Adipocyte (in vitro differentiated cells): ENCODE measurements around the gene PTPRN.

Source experiments
- DNase-seq: peaks from one replicate; pipeline ENCODE4 v3.0.0-alpha.2; 2015; ENCODE audit warnings: low read depth
- H3K27me3 ChIP-seq: replicated peaks from 2 replicates; pipeline ENCODE4 v1.7.0; 2013; ENCODE audit warnings: mild to moderate bottlenecking, low read length, moderate library complexity; ENCODE audit not compliant: control insufficient read depth, insufficient read depth
- H3K36me3 ChIP-seq: 2 replicates; pipeline ENCODE4 v1.7.0; 2013; ENCODE audit warnings: low read length, mild to moderate bottlenecking, moderate library complexity; ENCODE audit not compliant: control insufficient read depth, insufficient read depth, severe bottlenecking
- H3K4me1 ChIP-seq: 2 replicates; pipeline ENCODE4 v1.7.0; 2013; ENCODE audit warnings: mild to moderate bottlenecking, low read length, moderate library complexity; ENCODE audit not compliant: control insufficient read depth, insufficient read depth
- H3K4me3 ChIP-seq: 2 replicates; pipeline ENCODE4 v1.7.0; 2013; ENCODE audit warnings: mild to moderate bottlenecking, low read length, moderate library complexity
- H3K9ac ChIP-seq: 2 replicates; pipeline ENCODE4 v1.7.0; 2013; ENCODE audit warnings: mild to moderate bottlenecking, low read length, moderate library complexity
- H3K9me3 ChIP-seq: 2 replicates; pipeline ENCODE4 v1.7.0; 2013; ENCODE audit warnings: mild to moderate bottlenecking, low read length, moderate library complexity; ENCODE audit not compliant: control insufficient read depth

The PTPRN gene

GRCh38 chr2:219274361-219274921 is 34.8 kb downstream of the PTPRN start:
- no peak overlapping the region for H3K4me3 ChIP-seq
- no peaks in the 10 kb centered on the region for H3K9me3 ChIP-seq
- no peaks in the 10 kb centered on the region for H3K27me3 ChIP-seq
- peaks cover 27% of the 10 kb centered on the region for H3K4me1 ChIP-seq
- no peaks in the 10 kb centered on the region for H3K36me3 ChIP-seq
- DNase-seq, result peak; percentile 88
- H3K9ac ChIP-seq, result no peak overlapping the region

DNA sequence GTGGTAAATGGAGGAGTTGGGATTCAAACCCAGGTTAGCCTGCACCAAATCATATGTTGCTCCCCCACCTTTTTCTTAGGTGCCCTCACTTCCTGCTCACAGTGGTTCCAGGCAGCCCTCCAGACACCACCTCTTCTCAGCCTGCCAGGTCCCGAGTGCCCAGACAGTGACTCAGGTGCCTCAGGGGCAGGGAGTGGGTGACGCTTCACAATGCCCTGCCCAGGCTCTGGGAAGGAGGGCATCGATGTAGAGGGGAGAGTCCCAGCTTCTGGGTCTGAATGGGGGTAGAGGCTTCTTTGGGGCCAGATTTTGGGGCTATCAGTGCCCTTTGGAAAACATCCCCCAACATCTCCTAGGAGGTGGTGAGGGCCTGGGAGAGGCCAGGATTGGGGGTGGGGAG is 35.3 kb downstream of the PTPRN start:
- DNase-seq, result no peak
- Histone ChIP-seq H3K4me1 (peaks cover 27% of the 10 kb centered on the region), H3K9me3 (no peaks in the 10 kb centered on the region), H3K27me3 (no peaks in the 10 kb centered on the region), H3K9ac (no peak overlapping the region), H3K4me3 (no peak overlapping the region), H3K36me3 (no peaks in the 10 kb centered on the region)

DNA sequence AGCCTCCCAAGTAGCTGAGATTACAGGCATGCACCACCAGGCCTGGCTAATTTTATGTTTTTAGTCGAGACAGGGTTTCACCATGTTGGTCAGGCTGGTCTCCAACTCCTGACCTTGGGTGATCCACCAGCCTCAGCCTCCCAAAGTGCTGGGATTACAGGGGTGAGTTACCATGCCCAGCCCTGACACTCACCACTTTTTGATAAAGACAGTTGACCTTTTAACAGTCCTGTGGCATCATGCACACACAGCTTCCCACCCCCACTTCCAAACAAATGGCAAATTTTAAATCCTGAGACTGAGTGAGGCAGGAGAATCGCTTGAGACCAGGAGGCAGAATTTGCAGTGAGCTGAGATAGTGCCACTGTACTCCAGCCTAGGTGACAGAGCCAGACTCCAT is 36.2 kb downstream of the PTPRN start:
- DNase-seq, result no peak
- H3K27me3 ChIP-seq, result no peaks in the 10 kb centered on the region
- H3K4me3 ChIP-seq, result no peak overlapping the region
- no peaks in the 10 kb centered on the region for H3K9me3 ChIP-seq
- H3K9ac ChIP-seq, result no peak overlapping the region
- H3K36me3 ChIP-seq, result no peaks in the 10 kb centered on the region
- H3K4me1 ChIP-seq, result peaks cover 18% of the 10 kb centered on the region

DNA sequence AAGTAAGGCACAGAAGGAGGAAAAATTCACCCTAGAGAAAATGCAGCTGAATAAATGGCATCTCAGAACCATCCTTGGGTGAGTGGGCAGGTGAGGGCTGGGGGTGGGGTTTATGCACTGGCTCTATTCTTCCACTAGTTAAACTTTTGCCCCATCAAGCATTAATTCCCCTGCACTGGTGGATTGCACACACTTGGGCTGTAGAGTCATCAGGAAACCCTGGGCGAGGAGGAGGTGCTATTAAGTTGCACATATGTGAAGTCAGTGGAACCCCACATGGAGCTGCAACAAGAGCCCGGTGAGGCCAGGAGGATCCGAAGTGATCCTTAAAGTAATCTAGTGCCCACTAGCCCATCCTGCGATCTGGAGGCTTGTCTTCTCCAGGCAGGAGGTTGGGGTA is 36.8 kb downstream of the PTPRN start:
- Histone ChIP-seq H3K27me3 (no peaks in the 10 kb centered on the region), H3K4me1 (peaks cover 15% of the 10 kb centered on the region), H3K9ac (no peak overlapping the region), H3K9me3 (no peaks in the 10 kb centered on the region), H3K4me3 (no peak overlapping the region), H3K36me3 (no peaks in the 10 kb centered on the region)
- no peak for DNase-seq

DNA sequence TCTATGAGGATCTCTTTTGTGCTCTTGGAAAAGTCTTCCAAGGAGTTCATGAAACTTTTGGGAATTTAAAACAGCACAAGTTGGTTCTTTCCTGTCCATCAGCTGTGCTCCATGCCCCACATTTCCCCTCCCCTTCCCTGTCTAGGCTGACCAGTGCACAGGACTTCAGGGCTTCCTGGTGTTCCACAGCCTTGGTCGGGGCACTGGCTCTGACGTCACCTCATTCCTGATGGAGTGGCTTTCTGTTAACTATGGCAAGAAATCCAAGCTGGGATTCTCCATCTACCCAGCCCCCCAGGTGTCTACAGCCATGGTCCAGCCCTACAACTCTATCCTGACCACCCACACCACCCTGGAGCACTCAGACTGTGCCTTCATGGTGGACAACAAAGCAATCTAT is 38.2 kb downstream of the PTPRN start:
- no peak for DNase-seq
- no peaks in the 10 kb centered on the region for H3K36me3 ChIP-seq
- H3K9me3 ChIP-seq, result no peaks in the 10 kb centered on the region
- peaks cover 15% of the 10 kb centered on the region for H3K4me1 ChIP-seq
- no peak overlapping the region for H3K4me3 ChIP-seq
- no peaks in the 10 kb centered on the region for H3K27me3 ChIP-seq
- no peak overlapping the region for H3K9ac ChIP-seq

DNA sequence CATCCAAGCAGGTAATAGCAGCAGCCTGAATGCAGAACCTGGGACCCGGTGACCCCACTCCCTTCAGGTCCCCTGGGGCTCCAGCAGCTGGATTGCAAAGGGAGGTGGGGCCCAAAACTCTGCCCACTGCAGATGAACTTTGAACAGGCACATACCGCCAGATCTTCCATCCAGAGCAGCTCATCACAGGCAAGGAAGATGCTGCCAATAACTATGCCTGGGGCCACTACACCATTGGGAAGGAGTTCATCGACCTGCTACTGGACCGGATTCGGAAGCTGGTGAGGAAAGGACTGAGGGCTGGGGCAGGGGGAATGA is 39.2 kb downstream of the PTPRN start:
- no peak overlapping the region for H3K4me3 ChIP-seq
- H3K36me3 ChIP-seq, result no peaks in the 10 kb centered on the region
- H3K9me3 ChIP-seq, result no peaks in the 10 kb centered on the region
- H3K27me3 ChIP-seq, result peaks cover 5% of the 10 kb centered on the region
- peaks cover 13% of the 10 kb centered on the region for H3K4me1 ChIP-seq
- no peak for DNase-seq
- no peak overlapping the region for H3K9ac ChIP-seq

DNA sequence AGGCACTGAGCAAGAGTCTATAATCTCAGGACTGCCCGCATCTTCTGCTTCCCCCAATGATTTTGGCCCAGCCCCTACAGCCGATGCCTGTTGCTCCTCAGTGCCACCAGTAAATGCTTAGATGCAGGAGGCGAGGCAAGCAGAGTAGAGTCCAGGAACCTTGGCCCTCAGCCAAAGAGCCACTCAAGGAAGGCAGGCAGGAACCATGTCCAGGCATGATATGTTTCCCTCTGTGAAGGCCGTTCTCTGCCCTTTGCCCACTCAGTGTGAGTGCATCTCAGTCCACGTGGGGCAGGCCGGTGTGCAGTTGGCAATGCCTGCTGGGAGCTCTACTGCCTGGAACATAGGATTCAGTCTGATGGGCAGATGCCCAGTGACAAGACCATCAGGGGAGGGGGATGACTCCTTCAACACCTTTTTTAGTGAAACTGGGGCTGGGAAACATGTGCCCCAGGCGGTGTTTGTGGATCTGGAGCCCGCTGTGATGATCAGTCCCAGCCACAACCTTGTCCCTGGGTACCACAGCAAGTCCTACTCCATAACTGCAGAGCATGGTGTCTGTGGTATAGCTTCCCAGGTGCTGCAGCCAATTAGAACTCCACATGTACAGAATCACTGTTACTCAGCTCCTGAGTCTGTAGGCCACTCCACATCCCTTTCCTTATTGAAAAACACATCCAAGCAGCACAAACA is 39.7 kb downstream of the PTPRN start:
- Histone ChIP-seq H3K9ac (no peak overlapping the region), H3K4me1 (peaks cover 8% of the 10 kb centered on the region), H3K36me3 (no peaks in the 10 kb centered on the region), H3K4me3 (no peak overlapping the region), H3K27me3 (peaks cover 5% of the 10 kb centered on the region), H3K9me3 (no peaks in the 10 kb centered on the region)
- DNase-seq, result no peak

DNA sequence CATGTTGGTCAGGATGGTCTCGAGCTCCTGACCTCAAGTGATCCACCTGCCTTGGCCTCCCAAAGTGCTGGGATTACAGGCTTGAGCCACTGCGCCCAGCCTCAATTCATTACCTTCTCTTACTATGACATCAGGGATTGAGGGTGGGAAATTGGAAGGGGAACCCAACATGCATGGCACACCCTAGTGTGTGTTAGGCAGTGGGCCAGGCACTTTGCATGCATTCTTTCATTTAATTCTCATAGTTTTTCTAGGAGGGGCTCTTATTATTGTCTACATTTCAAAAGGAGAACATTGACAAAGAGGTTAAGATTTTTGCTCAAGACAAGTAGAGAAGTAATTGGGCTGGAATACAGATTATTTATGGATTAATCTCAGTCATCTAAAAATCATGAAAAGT is 40.9 kb downstream of the PTPRN start:
- no peak overlapping the region for H3K9ac ChIP-seq
- H3K36me3 ChIP-seq, result no peaks in the 10 kb centered on the region
- H3K4me1 ChIP-seq, result peaks cover 5% of the 10 kb centered on the region
- H3K9me3 ChIP-seq, result no peaks in the 10 kb centered on the region
- no peak for DNase-seq
- peaks cover 5% of the 10 kb centered on the region for H3K27me3 ChIP-seq
- H3K4me3 ChIP-seq, result no peak overlapping the region

DNA sequence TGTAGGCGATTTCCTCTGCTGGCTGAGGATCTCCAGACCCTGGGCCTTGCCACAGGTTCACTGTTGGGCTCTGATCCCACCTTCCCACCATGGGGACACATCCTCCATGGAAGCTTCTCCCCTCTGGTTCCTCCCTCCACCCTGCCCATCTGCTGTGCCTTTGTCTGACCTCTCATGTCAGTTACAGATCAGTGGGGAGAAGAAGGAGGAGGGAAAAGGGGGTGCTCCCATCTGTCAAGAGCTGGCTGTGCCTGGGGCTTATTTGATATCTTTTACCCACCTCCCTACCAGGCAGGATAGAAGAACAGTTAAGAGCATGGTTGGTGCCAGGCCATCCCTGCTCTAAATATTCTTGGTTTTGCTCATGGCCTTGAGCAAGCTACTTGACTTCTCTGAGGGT is 42.3 kb downstream of the PTPRN start:
- Histone ChIP-seq H3K4me3 (no peak overlapping the region), H3K36me3 (no peaks in the 10 kb centered on the region), H3K9ac (no peak overlapping the region), H3K27me3 (peaks cover 5% of the 10 kb centered on the region), H3K4me1 (peaks cover 5% of the 10 kb centered on the region), H3K9me3 (no peaks in the 10 kb centered on the region)
- no peak for DNase-seq

DNA sequence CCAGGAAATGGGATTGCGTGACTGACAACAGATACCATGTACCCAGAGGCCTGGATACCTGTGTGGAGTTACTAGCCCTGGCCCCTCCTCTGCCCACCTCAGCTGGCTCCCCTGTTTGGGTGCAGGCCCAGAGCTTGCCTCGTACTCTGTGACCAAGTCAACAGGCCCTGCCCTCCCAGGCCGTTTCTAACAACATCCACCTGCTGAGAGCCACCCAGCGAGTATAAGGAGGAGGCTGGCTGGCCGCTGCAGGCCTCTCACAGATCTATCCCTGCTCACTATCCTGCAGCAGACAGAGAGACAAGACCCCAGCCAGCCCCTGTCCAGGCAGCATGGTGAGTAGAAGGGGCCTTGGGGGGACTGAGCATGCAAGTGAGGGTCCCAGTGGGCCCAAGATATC is 43.0 kb downstream of the PTPRN start:
- Histone ChIP-seq H3K9ac (no peak overlapping the region), H3K4me3 (no peak overlapping the region), H3K9me3 (no peaks in the 10 kb centered on the region), H3K27me3 (peaks cover 9% of the 10 kb centered on the region), H3K4me1 (peaks cover 5% of the 10 kb centered on the region), H3K36me3 (no peaks in the 10 kb centered on the region)
- no peak for DNase-seq

DNA sequence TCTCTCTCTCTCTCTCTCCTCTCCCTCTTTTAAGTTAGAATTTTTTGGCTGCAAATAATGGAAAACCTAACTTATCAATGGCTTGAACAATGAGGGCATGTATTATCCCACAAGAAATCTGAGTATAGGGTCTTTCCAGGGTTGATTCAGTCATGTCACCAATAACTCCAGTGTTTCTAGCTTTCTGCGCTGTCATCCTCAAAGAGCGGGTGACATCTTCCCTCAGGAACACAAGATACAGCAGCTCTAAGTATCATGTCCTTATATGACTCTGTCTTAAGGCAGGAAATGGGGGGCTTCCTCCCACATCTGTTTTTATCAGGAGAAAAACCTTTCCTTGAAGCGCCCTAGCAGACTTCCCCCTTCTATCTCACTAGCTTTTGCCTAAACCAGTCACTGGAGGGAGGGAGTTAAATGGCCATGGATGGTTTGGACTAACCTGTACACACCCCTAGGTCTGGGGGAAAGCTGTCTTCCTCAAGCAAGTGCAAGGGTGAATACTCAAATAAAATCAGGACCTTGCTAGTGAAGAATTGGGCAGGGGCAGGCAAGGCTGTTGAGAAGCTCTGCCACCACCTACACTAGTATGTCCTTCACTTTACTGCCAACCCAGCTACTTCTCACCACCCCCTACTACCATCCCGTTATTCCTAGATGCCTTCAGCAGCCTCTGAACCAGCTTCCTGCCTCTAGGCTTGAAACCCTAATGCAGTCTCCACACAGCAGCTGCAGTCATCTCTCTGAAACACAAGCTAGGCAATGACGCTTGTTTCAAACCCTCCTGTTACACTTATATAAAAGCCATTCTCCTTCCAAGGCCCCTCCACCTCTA is 48.0 kb downstream of the PTPRN start:
- no peaks in the 10 kb centered on the region for H3K36me3 ChIP-seq
- DNase-seq, result no peak
- no peaks in the 10 kb centered on the region for H3K9me3 ChIP-seq
- H3K9ac ChIP-seq, result no peak overlapping the region
- no peak overlapping the region for H3K4me3 ChIP-seq
- peaks cover 5% of the 10 kb centered on the region for H3K4me1 ChIP-seq
- peaks cover 12% of the 10 kb centered on the region for H3K27me3 ChIP-seq
